ENCODE measurements around the gene TUBE1.

TUBE1 gene

DNA sequence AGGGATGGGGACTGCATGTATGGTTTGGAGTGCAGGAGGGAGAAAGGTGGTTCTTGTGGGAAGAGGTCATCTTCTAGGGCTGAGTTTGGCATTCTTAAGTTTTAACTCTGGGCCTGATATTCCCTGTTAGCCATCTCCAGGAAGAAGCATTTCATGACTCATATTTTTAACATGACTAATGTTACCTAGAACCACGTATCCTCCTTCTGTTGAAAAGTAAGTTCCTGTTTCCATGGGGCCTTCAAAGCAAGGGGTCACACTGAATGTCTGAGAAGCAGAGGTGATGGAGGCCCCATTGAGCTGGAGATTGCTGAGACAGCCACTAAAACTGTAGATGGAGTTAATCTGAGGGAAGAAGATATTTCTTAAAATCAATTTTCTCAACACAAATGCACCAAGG, 30.3 kb upstream of the TUBE1 start:
- TF ChIP-seq EZH2phosphoT487 (conservative IDR thresholded peaks at IDR 0.05; ENCODE audit: low read length) (no peak), CTCF (IDR thresholded peaks at IDR 0.05; ENCODE audit: insufficient read depth, low read length, poor library complexity, severe bottlenecking) (no peak)
- no peaks in the 10 kb centered on the region for H3K9me3 ChIP-seq (ENCODE audit: insufficient read depth, low read length)
- H3K36me3 ChIP-seq (ENCODE audit: low read length): no peaks in the 10 kb centered on the region
- no peak overlapping the region for H3K27ac ChIP-seq (ENCODE audit: low read depth, low read length)
- H3K27me3 ChIP-seq (ENCODE audit: low read length): no peaks in the 10 kb centered on the region
- H3K9me2 ChIP-seq (replicated peaks; ENCODE audit: insufficient read depth, low read length): no peaks in the 10 kb centered on the region
- no peak overlapping the region for H2AFZ ChIP-seq (ENCODE audit: low read depth, low read length, severe bottlenecking)
- no peak overlapping the region for H3K4me2 ChIP-seq (ENCODE audit: low read depth, low read length, poor library complexity, severe bottlenecking)
- no peaks in the 10 kb centered on the region for H3F3A ChIP-seq (ENCODE audit: insufficient read depth)
- H3K79me2 ChIP-seq (ENCODE audit: insufficient read depth, low read length): no peaks in the 10 kb centered on the region
- no peaks in the 10 kb centered on the region for H4K20me1 ChIP-seq (ENCODE audit: low read depth, low read length)
- H3K4me3 ChIP-seq (ENCODE audit: insufficient read depth, low read length, poor library complexity, severe bottlenecking): no peak overlapping the region
- no peak overlapping the region for H3K9ac ChIP-seq (ENCODE audit: low read length)

GRCh38 chr6:112116221-112116620, 28.9 kb upstream of the TUBE1 start:
- Histone ChIP-seq H3K27ac (ENCODE audit: low read depth, low read length) (no peak overlapping the region), H4K20me1 (ENCODE audit: low read depth, low read length) (no peaks in the 10 kb centered on the region), H2AFZ (ENCODE audit: low read depth, low read length, severe bottlenecking) (no peak overlapping the region), H3F3A (ENCODE audit: insufficient read depth) (no peaks in the 10 kb centered on the region), H3K27me3 (ENCODE audit: low read length) (no peaks in the 10 kb centered on the region), H3K79me2 (ENCODE audit: insufficient read depth, low read length) (no peaks in the 10 kb centered on the region), H3K9me2 (replicated peaks; ENCODE audit: insufficient read depth, low read length) (no peaks in the 10 kb centered on the region), H3K4me2 (ENCODE audit: low read depth, low read length, poor library complexity, severe bottlenecking) (no peak overlapping the region), H3K36me3 (ENCODE audit: low read length) (no peaks in the 10 kb centered on the region), H3K4me3 (ENCODE audit: insufficient read depth, low read length, poor library complexity, severe bottlenecking) (no peak overlapping the region), H3K9ac (ENCODE audit: low read length) (no peak overlapping the region), H3K9me3 (ENCODE audit: insufficient read depth, low read length) (no peaks in the 10 kb centered on the region)
- TF ChIP-seq CTCF (IDR thresholded peaks at IDR 0.05; ENCODE audit: insufficient read depth, low read length, poor library complexity, severe bottlenecking) (no peak), EZH2phosphoT487 (conservative IDR thresholded peaks at IDR 0.05; ENCODE audit: low read length) (no peak)

- TF ChIP-seq EZH2phosphoT487 (conservative IDR thresholded peaks at IDR 0.05; ENCODE audit: low read length) (no peak), CTCF (IDR thresholded peaks at IDR 0.05; ENCODE audit: insufficient read depth, low read length, poor library complexity, severe bottlenecking) (no peak)
- Histone ChIP-seq H3K27ac (ENCODE audit: low read depth, low read length) (no peak overlapping the region), H3K27me3 (ENCODE audit: low read length) (no peaks in the 10 kb centered on the region)
These were observed 27.4 kb upstream of the TUBE1 start for GRCh38 chr6:112114577-112115223.

More at GRCh38 chr6:112114577-112115223, 27.4 kb upstream of the TUBE1 start:
- Histone ChIP-seq H3K4me2 (ENCODE audit: low read depth, low read length, poor library complexity, severe bottlenecking) (no peak overlapping the region), H2AFZ (ENCODE audit: low read depth, low read length, severe bottlenecking) (no peak overlapping the region), H3K79me2 (ENCODE audit: insufficient read depth, low read length) (no peaks in the 10 kb centered on the region), H3K4me3 (ENCODE audit: insufficient read depth, low read length, poor library complexity, severe bottlenecking) (no peak overlapping the region), H3F3A (ENCODE audit: insufficient read depth) (no peaks in the 10 kb centered on the region), H3K9me2 (replicated peaks; ENCODE audit: insufficient read depth, low read length) (no peaks in the 10 kb centered on the region), H3K9me3 (ENCODE audit: insufficient read depth, low read length) (no peaks in the 10 kb centered on the region), H3K36me3 (ENCODE audit: low read length) (no peaks in the 10 kb centered on the region), H4K20me1 (ENCODE audit: low read depth, low read length) (no peaks in the 10 kb centered on the region), H3K9ac (ENCODE audit: low read length) (no peak overlapping the region)
